Measurements from ENCODE around the gene PLPP3.

PLPP3 gene

DNA sequence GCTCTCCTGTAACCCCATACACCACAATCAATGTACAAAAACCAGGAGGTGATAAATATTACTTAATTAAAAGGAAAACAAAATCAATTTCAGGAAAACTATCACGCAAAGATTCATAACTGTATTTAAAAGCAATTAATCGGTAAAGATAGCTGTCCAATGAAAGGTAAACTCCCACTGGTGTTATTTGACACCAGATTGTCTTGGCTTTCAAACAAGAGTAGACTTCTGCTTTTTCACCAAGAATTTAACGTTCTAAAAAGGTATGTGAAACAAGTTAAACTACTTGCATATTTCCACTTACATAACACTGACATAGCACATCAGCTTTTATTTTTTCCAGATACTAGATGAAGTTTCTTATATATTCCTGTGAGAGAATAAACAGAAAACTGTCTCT lies 3.5 kb downstream of the PLPP3 start:
- DNase-seq, result no peak

DNA sequence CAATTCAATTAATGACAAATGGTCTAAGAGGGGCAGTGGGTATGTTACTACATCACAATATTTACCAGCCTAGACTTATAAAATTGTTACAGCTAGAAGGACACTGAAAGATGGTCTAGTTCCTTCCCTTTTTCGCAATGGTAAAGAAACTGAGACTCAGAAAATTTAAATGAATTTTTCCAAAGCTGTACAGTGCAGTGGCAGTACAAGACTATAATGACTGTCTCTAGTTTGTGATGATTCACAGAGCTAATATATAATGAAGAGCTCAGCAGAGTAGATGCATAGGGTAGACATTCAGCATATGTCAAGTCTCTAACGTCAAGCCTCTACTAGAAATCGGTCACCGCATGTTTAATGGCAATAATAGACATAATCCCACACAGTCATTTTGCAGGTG lies 4.6 kb downstream of the PLPP3 start:
- DNase-seq, result no peak

DNA sequence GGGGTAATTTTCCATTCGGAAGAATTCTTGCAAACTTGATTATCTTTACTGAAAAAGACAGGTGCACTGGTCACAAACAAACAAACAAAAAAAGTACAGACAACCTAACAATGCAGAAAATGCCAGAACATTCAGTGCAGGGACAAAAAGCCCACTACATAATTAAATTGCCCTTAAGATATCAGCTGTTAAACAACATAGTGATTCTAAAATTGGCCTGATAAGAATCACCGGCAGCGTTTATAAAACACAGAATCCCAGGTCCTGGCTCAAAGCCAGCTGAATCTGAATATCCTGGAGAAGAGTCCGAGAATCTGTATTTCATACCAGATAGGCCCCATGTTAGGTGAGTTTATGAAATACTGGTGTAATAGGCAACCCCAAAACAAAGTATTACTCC lies 6.1 kb downstream of the PLPP3 start:
- no peak for DNase-seq

DNA sequence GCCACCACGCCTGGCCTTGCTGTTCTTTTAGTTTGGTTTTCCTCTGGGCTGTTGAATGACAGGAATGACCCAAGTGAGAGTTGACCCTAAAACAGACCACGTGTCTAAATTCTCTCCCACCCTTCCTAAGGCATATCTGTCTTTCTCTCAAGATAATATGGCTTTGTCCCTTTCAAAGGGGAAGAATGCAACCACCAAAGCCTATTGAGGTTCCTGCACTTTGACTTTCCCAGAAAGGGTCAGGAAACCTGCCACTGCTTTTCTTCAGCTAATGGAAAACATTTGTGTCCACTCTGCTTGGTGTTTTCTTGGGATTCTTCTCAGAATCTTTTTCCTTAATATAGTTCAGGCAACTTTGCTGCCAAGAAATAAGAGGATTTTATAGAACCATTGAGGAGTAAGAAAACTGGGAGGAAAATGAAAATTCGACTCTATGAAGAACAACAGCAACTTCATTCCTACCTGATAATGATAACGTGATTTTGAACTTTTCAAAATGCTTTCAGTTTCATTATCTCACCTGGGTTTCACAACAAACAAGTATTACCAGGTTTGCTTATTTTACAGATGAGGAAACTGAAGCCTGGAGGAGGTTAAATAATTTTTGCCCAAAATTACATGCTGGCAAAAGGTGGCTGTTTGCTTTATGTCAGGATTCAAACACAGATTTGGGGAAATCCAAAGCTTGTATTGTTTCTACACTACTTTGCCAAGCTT lies 6.9 kb downstream of the PLPP3 start:
- DNase-seq, result no peak

DNA sequence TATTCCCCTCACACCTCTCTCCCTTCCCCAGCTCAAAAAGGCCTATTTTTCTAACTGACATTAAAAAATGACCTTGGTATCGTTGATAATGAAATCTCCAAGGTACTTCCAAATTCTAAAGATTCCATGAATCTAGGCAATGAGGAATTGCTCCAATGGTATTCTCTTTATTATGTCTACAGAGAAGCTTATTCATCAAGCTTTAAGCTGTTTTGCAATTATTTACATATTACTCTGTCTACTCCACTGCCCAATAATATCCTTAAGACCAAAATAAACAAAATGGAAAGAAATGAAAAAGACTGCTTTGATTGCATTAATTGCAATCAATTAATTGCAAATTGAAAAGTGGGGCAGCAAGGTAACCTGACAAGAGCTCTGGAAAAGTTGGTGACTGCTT lies 7.9 kb downstream of the PLPP3 start:
- DNase-seq, result no peak

DNA sequence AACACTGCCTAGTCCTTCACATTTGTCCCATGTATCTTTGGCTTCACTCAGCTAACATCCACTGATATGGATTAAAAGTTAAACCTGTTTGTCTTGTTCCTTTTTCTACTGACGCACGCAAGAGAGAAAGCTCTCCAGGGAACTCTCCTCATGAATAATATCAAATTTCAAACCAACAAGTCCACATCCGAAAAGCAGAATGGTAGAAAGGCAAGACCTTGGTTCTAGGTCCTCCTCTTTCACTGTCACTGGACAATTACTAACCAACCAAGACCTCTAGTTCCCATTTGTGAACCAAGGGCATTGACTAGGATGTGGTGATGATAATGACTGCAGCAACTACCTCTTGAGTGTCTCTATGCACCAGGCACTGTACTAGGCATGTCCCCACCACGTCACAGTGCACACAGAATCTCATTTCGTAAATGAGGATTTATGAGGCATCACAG lies 8.4 kb downstream of the PLPP3 start:
- DNase-seq, result no peak

DNA sequence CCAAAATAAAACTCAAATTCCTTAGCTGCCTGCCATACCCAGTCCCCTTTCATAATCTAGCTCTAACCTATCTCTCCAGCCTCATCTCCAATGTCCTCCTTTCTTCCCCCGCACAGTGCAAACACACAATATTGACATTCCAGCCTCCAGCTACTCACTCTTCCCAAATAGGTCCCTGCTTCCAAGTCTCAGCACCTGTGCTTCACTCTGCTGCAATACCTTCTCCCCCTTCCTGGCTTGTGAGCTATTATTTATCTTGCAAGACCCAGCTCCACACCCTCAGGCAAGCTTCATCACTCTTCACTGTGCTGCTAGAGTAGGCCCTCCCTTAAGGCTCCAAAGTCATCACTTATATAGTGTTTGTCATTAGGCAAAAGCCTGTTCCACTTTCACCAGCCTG lies 9.7 kb downstream of the PLPP3 start:
- no peak for DNase-seq

DNA sequence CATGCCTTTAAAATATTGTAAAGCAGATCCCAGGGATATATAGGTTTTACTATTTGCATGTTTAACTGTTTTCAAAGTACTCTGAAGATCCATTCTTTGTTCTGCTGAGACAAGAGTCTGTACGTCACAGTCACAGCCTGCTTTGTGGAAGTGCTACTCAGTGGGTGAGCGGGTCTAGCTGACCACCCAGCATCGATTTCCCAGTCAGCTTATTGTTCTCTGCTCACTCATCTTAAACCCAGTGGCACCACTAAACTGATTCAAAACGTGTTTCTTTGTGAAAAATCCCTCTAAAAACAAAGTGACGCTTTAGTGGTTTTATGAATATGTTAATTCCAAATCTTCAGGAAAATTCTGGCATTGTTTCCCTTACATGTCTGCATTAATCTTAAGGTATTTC lies 12.4 kb downstream of the PLPP3 start:
- DNase-seq, result no peak

DNA sequence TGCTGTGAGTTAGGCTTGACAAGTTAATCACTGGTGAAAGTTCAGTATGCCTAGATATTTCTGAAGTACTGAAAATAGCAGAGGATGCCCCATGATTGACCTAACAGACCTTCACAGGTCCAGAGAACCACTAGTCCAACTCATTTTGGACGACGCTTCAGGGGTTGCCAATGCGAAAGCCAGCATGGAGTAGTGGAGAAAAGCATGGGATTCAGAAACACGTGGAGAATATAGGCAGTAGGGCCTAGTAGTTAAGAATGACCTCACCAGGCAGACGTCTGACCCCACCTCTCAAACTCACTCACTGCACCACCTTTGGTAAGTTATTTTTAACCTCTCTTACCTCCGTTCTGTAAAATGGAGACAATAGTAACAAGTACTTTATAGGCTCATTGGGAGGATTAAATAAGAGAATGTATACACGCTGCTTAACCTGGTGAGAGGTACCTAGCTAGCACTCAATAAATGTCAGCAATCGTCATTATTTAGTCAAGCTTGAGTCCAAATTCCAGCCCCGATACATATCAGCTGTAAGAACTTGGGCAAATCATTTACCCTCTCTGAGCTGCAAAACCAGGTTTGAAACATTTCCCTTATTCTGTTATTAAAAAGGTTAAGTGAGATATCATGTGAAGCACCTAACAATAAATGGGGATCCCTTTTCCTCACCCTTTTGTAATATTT lies 13.2 kb downstream of the PLPP3 start:
- DNase-seq, result no peak

DNA sequence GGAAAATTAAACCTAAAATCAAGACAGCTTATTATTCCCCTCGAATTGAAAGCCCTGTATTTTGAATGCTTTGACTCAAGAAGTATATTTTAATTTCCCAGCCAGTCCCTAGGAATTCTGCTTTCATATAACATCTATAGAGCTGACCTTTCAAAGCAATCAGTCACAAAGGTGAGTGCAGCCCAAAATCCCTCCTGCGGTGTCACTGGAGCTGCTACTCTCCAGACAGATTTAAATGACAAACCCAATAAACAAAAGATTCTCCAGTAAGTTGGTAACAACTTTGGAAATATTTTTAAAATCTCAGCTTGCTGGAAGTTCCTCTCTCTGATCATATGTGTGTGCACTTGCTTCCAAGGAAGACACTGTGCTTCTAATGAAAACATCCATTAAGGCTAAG lies 14.7 kb downstream of the PLPP3 start:
- no peak for DNase-seq

DNA sequence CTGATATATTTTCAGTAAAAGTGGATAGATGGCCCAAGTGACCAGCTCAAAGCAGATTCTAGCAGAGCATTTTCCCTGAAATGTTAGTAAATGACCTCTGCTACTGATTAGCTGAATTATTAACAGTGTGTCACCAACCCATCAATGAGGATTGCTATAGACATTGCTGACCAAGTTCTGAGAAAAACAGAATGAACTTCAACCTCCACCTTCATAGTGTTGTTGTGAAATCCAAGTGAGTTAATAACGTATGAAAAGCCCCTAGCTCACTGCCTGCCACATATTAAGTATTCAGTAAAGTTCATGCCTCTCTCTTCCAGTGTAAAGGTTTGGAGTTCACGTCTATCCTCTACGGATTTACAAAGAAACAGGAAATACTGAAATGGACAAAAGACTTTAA lies 15.8 kb downstream of the PLPP3 start:
- no peak for DNase-seq

DNA sequence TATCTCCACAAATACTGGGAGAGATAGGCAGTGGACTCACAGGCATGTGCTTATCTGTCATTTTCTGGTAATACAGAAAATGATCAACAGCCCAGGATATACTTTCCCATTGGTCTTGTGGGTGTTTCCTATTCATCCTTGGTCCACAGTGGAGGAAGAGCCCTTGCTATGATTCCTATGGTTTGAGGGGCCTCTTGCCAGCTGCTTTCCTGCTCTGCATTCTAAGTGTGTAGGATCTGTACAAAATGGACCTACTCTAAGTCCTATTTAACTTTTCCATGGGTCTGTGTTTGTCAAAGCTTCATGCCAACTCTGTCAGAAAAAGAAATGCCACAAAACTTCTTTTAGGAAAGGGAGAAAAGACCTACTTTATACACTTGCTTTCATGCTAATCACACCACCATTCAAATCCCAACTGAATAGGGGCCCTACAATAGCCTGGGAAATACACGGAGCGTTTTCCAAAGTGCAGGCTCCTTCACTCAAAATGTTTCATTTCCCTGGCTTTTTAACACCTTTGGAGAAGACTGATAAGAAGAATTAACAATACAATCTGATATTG lies 16.4 kb downstream of the PLPP3 start:
- no peak for DNase-seq

DNA sequence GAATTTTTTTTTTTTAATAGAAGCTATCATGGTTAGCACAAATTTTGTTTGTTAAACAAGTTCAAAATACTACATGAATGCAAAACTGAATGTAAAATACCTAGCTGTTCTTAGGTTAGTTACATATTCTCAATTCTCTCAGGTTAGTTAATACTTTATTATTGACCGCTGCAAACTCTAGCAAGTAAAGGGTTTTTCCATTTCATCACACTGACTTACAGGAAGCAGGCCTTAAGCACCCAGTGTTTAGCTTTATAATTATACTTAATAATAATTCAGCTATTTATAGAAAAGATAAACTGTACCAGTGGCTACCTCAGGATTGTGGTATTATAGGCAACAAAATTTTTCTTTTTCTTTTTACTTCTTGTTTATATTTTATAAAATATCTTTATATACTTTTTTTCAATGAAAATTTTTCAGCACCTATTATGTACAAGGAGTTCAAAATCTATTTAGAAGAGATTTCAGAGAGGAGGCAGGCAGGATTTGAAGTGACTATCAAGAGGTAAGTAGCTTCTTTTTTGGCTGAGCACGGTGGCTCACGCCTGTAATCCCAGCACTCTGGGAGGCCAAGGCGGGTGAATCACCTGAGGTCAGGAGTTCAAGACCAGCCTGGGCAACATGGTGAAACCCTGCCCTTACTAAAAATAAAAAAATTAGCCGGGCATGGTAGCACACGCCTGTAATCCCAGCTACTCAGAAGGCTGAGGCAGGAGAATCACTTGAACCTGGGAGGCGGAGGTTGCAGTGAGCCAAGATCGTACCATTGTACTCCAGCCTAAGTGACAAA lies 17.9 kb downstream of the PLPP3 start:
- DNase-seq, result no peak

DNA sequence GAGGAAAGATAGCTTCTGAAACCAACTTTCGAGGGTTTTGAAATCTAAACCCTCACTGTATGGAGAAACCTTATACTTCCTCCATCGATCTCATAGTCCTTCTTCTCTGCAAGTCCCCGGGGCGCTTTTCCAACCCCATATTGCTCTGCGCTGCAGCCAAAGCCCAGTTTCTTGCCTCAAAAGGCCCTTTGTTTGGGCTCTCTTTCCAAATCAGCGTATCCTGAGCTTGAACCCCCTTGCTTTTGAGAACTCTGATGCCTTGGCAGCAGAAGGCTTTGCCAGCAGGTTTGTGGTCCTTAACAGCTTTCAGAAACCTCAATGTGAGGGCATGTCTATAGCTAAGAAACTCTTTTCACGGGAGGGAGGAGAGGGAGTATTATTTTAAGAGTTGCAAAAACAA lies 21.6 kb downstream of the PLPP3 start:
- no peak for DNase-seq

DNA sequence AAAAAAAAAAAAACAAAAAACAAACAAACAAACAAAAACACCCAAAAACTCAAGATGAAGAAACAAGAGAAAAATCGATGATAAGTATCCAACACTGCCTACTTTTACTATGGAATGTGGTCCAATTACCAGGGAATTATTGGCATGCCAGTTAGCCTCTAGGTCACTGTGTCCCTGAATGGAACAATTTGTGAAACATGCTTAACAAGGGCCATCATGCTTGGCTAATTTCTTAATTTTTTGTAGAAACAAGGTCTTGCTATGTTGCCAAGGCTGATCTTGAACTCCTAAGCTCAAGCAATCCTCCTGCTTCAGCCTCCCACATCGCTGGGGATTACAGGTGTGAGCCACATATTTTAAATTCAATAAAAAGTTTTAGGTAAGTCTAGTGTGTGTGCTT lies 23.9 kb downstream of the PLPP3 start:
- DNase-seq, result no peak

DNA sequence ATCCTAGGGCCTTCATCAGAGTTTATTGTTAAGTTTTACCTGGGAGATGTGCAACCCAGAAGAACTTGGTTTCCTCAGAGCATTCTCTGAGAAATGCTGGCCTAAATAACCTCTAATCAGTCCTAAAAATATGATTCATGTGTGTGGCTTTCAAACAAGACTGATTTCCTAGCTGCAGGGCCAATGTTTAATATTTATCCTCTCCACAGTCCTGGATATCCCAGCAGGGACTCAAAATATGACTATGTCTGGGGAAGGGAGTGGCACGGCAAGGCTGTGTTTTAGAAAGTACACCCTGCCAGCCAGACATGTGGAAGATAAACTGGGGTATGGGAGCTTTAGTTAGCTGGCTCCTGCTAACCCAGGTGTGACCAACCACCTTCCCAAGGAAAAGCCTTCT lies 26.3 kb downstream of the PLPP3 start:
- DNase-seq, result no peak

DNA sequence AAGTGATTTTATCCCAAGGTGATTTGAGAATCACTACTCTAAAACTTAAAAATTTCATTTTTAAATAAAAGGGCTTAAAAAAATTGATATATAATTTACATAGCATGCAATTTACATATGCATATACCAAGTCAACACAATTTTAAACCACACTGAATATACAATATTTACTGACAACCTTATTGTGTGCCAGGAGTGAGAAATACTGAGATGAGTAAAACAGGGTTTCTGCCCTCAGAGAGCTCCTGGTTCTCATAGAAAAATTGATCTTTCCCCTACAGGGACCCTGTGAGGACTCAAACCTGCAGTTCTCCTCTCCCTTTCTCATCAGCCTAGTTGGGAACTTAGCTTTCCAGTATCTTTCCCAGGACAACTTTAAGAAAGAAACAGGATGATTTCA lies 27.0 kb downstream of the PLPP3 start:
- no peak for DNase-seq

DNA sequence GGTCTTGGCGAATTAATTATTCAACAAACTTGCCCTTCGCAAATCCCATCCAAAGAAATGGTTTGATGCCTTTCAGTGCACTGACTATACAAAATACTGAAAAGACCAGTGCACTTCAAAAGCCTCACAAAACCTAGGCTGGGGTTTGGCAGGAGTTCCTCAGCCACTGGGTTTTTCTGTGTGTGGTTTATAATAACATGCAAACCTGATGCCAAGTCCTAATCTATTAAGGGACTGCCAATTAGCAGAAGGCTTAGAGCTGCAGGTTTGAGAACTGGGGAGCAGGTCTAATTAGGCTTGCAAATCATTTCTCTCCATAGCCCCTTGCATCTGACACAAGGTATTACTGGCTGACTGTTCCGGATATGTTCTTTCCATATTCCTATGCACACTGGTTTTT lies 27.7 kb downstream of the PLPP3 start:
- no peak for DNase-seq

DNA sequence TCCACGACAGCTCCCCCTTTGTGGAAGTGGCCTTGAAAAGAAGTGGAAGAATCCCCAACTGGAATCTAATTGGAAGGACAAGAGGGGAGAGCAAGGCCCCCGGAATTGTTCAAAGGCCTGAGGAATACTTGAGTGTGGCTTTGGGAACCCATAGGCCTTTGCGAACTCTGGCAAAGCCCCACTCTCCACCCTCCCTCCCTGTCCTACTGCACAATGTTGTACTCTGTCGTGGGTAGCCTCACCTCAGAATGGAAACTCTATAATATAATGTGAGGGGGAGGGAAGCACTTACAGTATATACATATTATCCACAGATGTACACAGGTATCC lies 28.5 kb downstream of the PLPP3 start:
- no peak for DNase-seq

DNA sequence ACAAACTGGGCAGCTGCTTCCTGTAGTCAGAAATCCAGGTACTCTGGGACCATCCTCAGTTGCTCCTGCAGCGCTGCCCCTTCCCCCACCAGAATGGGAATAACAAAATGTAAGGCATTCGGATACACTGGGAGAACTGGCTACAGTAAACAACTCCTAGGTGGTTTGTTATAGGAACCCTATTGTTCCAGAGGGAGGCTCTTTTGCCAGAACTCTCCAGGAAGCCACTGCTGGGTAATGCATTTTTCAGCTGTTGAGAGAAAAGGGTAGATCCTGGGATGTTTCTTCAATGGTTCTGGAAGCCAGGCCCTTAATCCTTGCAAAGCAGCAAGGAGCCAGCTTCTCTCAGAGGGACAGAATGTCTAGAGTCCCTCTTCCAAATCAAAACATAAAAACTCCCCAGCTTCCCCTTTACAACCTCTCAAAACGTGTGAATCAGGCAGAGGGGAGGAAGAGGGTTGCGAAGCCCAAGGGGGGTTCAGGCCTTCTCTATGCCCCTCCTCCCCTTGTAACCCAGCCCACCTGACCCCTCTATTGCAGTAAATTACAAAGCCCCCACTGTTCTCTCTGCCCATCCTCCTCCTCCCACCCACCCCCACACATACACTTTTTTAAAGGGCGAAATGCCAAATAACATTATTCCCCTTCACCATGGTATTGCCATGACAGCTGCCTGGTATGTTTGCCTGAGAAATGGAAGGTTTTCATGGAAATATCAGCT lies 29.1 kb downstream of the PLPP3 start:
- DNase-seq, result no peak

DNA sequence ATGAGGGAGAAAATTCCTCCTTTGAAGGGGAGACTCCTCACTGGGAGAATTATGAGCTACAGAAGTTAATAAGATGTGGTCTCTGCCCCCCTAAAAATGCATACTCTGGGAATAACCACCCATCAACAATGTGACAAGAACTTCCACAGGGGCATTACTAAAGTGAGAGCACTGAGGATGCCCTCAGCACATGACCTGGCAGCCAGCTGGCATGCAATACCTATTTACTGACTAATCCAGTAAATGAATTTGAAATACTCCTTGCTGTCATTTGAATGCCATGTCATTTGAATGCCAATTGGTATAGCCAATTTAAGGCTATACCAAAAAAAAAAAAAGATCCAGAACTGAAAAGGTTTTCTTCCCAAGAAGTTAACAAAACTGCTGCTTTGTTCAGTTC lies 30.8 kb downstream of the PLPP3 start:
- DNase-seq, result no peak

DNA sequence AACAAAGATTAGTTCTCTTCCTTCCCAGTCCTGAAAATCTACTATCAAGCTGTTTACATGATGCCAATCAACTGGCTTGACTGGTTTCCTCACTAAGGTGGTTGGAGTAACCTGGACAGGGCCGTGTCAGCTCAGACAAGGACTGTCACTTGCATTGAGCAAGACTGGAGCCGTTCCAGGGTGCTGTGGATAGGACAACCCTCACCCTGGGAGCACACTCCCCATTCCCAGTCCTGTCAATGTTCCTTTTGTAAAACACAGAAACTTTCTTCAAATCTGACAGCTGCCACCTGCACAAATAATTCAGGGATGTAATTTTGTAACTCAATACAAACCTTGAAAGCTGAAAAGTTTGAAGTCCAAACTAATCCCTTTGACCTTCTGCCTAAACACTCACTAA lies 31.4 kb downstream of the PLPP3 start:
- no peak for DNase-seq

DNA sequence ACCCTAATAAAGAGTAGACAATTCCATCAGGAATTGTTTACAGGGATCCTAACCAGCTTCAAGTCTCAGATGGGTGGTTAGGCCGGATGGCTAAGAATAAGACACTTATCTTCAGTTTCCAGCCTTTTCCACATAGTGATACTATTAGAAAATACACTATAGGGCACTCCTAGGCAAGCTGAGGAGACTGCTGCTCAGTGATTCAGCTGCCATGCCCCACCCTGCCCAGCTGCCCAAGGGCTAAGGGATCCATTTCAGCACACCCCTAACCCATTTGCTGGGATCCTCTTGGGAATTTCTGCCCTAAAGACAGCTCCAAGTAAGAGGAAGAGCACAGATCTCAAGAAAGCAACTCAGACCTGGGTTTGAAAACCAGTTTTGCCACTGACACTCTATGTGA lies 31.9 kb downstream of the PLPP3 start:
- DNase-seq, result no peak
